GM19240 (cell line): ENCODE measurements around the gene SHISA5.
"Not testable (repeated sequence)": the region's sequence is repeated elsewhere in the genome, so short reads cannot be mapped to it uniquely, and the experiment has no call there.

Source experiments
- DNase-seq: peaks from one replicate; pipeline ENCODE4 v3.0.0; 2011; ENCODE audit warnings: low spot score; ENCODE audit not compliant: insufficient read length

SHISA5 gene

DNA sequence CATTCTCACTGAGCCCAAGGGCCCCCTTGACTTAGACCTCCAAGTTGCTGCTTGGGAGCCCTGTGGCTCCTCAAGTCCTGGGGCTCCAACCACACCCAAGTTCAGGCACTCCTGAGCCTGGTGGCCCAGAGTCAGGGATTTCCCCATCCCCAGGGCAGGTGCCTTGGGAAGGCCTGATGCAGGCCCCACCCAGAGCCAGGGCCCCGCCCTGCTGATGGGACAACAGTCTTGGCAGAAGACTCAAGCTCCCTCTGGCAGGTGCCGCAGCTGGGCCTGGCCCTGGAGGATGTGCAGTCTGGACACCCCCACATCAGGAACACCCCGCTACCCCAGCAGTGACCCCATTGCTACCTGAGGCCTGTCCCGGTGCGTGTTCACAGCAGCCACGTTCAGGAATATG is 17.7 kb upstream of the SHISA5 start:
- no peak for DNase-seq

DNA sequence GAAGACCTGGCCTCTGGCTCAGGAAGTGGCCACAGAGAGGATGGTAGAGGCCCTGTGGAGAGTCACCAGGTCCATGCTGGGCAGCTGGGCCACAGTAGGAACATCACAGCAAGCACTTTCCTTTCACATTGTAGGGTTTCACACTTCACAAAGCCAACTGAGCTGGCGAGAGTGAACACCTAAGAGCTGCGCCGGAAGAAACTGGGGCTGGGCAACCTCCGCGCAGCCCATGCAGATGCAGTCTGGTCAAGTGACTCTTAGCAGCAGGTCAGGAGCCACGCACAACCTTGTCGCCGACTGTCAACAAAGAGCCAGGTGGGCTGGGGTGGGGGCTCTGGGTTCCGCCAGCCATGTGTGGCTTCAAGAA is 15.3 kb upstream of the SHISA5 start:
- no peak for DNase-seq

DNA sequence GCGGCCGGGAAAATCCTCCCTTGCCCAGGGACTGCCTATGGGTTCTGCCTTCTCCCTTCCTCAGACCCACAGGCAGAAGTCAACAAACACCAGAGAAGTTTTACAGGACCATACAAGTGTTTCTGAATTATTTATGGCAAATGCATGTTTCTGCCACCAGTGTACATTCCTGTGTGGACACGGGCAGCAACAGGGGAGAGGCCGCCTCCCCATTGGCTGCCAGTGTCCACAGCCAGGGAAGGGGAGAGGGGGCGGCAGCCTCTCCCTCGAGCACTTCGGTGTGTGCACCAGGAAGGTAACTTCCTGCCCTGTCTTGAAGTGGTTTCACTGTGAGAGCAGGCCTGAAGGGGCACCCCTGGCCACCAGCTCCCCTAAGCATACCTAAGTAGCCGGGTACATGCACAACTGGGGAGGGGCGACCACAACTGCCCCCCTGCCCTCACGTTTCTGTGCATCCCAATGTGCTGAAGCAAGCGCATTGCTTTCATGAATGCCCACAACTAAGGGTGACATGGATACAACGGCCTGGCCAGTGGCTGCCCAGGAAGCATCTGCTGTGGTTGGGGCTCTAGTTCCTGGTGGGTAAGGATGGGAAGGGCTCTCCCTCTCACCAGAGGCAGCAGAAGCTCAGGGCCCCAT is 14.8 kb upstream of the SHISA5 start:
- no peak for DNase-seq

DNA sequence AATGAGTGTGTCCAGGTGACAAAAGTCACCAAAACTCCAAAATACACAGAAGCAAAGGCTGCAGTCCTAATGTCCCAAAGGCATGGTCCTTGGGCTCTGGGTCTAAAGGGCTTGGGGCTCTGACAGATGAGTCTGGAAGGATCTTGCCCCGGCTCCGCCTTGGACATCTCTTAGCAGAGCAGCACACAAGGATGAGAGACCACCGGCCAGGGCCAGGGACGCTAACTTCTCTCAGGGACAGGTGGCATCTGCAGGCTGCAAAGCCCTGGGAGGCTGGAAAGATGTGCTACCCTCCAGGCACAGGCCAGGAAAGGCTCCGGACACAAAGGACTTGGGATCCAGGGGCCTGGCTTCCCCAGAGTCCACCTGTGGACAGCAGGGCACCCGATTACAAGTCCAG is 14.1 kb upstream of the SHISA5 start:
- DNase-seq = no peak

DNA sequence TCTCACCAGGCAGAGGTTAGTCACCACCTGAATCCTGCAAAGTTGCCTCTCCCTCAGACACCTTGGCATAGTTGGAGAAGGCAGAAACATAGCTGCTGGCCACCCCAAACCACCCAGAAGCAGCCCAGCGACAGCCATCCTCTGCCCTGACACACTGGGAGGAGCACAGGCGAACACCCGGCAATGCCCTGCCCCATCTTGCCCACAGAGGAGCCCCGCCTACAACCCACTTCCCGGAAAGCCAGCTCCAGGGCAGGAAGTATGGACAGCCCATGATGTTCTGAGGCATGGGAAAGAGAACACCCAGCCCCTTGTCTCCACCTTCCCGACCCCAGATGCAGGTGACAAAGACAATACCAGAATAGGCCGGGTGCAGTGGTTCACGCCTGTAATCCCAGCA is 12.6 kb upstream of the SHISA5 start:
- no peak for DNase-seq

DNA sequence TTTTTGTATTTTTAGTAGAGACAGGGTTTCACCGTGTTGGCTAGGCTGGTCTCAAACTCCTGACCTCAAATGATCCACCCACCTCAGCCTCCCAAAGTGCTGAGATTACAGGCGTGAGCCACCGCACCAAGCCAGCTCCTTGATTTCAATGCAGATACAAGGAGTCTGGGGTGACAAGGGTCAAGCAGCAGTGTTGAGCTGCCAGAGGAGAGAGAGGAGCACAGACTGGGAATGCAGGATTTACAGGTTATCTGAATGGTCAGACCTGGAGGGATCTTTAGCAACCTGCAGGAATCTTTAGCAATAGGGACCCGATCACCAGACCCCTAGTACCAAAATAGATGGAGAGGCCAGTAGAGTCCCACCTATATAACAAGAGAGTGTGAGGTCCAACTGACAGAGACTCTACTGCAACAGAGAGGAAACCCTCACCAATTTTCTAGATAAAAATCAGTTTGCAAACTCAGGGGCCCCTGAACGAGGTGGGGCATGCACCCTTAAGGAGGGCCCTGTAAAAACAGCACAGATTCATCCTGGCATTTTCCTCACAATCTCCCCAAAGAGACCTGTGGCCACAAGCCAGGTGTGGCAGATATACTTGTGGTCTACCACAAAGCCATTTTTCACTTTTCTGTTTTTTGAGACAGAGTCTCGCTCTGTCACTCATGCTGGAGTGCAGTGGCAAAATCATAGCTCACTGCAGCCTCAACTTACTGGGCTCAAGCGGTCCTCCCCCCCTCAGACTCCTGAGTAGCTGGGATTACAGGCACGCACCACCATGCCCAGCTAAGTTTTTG is 10.7 kb upstream of the SHISA5 start:
- DNase-seq = no peak

DNA sequence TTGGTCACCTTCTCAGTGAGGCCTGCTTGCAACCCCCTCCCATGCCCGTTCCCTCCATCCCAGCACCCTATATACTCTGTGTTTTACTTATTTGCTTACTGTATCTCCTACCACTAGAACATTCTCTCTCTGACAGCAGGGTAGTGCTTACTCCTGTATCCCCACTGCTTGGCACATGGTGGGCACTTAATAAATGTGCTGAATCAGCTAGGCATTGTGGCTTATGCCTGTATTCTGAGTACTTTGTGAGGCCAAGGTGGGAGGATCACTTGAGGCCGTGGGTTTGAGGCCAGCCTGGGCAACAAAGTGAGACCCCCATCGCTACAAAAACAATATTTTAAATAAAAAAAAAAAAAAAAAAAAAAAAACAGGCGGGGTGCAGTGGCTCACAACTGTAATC is 7.6 kb upstream of the SHISA5 start:
- no peak for DNase-seq

DNA sequence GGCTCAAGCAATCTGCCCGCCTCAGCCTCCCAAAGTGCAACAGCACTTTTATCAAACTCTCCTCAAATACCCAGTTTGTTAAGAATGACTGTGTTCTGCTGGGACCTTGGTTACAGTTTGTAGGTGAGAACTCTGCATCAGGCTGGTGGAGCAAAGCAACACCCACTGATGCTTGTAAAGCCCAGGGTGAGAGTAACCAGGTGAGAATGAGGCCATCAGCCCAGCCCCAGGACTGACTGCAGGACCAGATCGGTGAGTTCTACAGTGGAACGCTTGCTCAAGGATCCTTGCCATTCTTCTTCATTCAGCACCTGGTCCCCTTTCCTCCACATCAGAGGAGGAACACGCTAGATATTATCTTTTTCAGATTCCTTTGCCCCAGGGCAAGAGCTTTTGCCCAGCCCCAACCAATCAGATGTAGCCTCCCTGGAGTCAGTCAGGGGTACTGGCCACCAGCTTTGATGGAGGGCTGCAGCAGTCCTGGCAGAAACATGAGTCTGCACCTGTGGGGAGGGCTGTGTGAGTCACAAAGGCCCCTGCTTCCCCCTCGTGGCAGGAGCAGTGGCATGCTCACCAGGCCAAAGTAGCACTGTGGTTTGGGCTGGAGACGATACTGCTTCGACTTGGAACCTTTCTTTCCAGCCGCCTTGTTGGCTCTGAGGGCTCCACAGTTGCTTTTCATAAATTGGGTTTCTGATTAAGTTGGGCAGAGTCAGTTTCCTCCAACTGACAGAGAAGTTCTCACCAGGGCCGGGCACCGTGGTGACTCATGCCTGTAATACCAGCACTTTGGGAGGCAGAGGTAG is 3.5 kb upstream of the SHISA5 start:
- peak; percentile 74 for DNase-seq

DNA sequence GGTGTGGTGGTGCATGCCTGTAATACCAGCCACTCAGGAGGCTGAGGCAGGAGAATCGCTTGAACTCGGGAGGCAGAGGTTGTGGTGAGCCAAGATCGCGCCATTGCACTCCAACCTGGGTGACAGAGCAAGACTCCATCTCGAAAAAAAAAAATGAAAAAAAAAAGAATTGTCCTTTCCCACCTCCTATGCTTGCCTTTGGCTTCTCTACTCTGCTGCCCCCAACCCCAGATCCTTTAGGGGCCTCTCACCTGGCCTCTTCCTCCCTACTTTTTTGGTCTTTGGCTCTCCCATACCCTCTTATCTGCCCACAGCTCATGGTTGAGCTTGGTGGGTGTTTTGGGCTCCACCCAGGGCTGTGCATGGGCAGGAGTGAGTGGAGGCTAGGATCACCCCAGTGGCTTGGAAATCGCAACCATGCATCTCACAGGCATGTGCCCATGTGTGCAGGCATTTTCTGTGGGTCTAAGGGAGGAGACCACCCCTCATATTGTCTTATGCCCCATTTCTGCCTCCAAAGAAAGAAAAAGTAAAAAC is 2.1 kb upstream of the SHISA5 start:
- DNase-seq = no peak

DNA sequence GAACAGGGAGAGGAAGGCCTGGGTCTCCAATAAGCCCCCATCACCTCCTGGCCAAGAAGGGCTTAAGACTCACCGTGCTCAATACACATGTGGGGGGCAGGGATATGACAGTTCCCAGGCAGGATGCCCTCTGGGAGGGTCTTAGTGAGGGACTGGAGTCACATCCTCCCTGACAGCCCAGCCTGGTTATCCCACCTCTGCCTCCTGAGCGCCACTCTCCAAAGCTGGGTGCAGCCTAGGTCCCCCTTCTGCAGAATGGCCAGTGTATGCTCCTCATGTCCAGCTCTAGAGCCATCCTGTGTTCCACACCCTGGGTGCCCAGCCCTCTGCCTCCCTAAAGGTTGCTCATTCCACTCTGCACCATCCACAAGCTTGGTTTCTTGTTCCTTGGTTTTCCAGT is 1.2 kb upstream of the SHISA5 start:
- no peak for DNase-seq

DNA sequence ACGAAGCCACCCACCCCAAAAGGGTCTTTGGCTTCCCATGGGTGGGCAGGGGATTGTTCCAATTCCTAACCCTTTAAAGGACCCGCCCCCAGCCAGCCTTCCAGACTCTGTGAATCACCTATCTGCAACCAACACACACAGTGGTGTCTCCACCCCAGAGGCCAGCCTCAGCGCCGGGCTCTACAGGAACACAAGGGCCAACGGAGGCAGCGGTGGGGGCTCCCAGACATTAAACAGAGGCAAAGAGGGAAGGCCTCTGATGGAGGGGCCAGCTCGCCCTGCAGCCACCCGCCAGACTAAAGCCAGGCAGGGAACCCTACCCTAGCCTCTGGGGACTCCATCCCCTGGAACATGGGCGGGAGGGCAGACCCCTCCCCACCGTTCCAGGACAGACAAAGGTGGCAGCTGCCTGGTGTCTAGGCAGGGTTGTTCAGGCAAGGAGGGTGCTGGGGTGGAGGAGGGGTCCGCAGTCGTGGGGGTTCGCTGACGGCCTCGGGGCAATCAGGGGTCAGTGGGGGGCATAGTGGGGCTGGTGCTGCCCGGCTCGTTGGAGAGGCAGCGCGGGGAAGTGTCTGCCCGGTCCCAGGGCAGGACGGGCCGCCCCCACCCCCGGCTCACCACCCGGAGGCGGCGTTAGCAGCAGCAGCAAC is 448 bp downstream of the SHISA5 start:
- no peak for DNase-seq

DNA sequence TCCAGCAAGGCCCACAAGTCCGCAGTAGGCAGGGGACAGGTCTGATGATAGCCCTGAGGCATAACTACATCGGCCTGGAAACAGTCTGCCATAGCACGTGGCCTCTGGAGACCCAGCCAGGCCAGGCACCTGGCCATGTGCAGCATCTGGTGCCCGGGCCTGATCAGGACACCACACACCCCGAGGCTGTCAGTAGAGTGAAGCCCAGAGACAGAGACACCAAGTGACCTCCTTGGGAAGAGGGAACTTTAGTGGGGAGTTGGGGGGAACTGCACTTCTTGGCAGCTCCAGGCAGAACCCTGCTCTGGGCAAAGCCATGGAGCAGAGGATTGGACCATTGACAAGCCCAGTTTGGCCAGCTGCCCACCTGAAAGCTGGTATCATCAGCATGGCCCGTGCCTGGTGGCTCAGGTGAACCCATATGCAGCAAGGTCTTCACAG is 1.2 kb downstream of the SHISA5 start:
- no peak for DNase-seq

DNA sequence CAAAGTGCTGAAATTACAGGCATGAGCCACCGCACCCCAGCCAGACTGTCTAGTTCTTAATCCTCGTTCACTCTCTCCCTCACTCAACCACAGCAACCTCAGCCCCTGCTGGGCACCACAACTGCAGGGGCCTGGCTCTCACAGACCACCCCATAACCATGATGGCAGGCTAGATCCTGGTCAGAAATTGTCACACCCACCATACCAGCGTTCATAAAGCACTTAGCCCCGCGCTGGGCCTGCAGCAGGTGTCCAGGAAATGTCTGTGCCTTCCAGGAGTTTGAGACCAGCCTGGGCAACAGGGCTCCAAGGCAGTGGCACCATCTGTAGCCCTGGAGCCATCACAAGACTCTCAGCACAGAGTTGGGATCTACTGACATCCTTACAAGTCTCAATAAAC is 1.9 kb downstream of the SHISA5 start:
- DNase-seq = no peak

DNA sequence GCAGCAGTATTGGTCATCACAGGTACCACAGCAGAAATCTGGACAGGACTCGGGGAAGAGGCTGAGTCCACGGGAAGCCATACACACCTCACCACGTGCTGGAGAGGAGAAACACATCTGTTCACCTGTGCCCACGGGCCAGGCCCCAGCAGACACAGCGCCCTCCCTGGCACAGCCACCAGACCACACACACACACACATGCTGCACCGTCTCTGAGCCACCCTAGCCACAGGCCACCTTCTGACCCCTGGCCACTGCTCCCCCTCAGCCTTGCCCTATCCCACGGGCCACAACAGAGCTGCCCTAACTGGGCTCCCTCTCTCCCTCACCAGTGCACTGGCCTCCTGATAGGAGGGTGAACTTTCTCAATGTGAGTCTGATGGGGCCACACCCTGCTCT is 2.8 kb downstream of the SHISA5 start:
- no peak for DNase-seq

DNA sequence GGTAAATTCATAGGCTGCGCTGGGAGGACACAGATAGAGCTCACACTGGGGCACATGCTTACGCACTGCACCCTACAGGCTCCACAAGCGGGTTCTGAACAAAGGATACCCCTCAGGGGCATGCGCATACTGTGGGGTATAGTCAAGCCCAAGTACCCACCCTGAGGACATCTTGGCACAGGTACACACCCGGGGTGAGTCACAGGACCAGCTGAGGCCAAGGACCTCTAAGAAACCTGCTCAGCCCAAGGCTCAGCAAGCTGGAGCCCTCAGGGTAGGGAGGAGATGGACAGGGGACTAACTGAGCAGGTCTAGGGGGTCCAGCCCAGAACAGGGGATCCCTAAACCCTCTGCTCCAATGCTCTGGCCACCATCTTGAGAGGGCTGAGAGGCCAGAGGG is 3.3 kb downstream of the SHISA5 start:
- DNase-seq = no peak

DNA sequence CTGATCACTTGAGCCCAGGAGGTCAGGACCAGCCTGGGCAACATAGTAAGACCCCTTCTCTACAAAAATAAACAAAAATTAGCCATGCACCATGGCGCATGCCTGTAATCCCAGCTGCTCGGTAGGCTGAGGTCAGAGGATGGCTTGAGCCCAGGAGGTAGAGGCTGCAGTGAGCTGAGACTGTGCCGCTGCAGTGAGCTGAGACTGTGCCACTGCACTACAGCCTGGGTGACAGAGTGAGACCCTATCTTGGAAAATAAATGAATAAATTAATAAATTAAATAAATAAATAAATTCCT is 10.8 kb downstream of the SHISA5 start:
- DNase-seq = no peak

DNA sequence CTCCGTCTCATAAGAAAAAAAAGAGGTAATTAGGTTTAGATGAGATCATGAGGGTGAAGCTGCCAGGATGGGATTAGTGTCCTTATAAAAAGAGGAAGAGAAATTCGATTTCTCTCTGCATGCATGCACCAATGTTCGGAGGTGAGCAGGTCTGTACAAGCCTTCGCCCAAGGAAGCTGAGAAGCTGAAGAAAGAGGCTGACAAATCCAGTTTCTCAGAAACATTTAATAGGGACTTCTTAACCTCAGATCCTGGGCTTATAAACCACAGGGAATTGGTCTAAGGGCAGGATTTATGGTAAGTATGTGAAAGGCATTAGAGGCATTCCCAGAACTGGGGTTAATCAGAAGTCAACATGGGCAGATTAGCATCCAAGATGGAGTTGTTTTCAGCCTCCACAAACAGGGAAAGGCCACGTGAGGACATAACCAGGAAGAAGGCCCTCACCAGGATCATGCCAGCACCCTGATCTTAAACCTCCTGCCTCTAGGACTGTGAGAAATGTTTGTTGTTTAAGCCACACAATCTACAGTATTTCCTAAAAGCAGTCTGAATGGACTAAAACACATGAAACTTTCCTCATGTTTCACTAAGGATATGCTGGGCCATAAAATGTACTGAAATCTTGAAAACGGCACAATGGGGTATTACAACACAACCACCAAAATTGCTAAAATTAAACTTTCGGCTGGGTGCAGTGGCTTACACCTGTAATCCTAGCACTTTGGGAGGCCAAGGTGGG is 11.3 kb downstream of the SHISA5 start:
- DNase-seq = no peak

DNA sequence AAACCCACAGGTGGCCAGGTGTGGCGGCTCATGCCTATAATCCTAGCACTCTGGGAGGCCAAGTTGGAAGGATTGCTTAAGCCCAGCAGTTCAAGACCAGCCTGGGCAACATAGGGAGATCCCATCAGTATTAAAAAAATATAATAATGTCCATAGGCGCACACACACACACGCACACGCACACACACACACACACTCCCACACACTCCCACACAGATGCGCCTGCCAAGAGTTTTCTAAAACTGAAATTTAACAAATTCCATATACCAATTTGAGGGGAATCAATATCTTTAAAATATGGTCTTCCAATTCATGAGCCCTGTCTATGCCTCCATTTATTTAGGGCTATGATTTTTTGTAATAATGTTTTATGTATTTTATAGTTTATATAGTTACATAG is 17.0 kb downstream of the SHISA5 start:
- no peak for DNase-seq

DNA sequence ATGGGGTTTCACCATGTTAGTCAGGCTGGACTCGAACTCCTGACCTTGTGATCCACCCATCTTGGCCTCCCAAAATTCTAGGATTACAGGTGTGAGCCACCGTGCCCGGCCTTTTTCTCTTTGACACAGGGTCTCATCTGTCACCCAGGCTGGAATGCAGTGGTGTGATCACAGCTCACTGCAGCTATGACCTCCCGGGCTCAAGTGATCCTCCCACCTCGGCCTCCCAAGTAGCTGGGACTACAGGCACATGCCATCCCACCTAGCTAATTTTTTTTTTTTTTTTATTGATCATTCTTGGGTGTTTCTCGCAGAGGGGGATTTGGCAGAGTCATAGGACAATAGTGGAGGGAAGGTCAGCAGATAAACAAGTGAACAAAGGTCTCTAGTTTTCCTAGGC is 21.2 kb downstream of the SHISA5 start:
- DNase-seq = not testable (repeated sequence)

DNA sequence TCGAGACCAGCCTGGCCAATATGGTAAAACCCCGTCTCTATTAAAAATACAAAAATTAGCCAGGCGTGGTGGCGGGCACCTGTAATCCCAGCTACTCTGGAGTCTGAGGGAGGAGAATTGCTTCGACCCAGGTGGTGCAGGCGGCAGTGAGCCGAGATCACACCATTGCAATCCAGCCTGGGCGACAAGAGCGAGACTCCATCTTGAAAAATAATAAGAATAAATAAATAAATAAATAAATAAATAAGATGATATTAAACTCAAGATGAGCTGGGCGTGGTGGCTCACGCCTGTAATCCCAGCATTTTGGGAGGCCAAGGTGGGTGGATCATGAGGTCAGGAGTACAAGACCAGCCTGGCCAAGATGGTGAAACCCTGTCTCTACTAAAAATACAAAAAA is 23.1 kb downstream of the SHISA5 start:
- DNase-seq = not testable (repeated sequence)
